Stomach (tissue), 4 donors: ENCODE data around the gene ACR.

Experiments
- EP300 ChIP-seq: sonication (generic); formaldehyde crosslinking; IDR thresholded peaks from one replicate; pipeline ENCODE4 v1.6.1; 2017; ENCODE audit warnings: antibody characterized with exemption
- TF ChIP-seq, protein P1 (sequence below), 7 experiments: fragments of 450-650 bp in 4 of 7; fragments of 200-600 bp in 3 of 7; sonication (generic) in 3 of 7; IDR thresholded peaks; one replicate each; pipeline ENCODE4 v1.5.1; 2016 to 2019; ENCODE audit warnings: antibody characterized with exemption in 7 of 7, control low read depth in 2 of 7, mild to moderate bottlenecking in 1 of 7

DNA sequence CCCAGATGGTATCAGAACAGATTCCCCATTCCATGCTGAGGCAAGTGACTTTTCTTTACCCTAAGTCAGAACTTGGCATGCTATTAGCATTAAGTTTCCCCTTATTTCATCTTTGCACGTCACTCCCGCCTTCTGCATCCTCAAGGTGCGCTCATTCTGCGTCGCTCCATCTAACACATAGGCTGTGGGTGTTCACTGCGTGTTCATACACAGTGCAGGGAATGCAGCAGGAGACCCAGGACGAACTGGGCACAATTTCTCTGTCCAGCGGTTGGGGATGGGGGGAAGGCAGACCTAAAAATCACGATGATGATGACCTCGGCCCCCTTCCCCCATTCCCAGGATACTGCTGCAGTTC, 19.7 kb upstream of the ACR start:
- TF ChIP-seq, protein P1, sequence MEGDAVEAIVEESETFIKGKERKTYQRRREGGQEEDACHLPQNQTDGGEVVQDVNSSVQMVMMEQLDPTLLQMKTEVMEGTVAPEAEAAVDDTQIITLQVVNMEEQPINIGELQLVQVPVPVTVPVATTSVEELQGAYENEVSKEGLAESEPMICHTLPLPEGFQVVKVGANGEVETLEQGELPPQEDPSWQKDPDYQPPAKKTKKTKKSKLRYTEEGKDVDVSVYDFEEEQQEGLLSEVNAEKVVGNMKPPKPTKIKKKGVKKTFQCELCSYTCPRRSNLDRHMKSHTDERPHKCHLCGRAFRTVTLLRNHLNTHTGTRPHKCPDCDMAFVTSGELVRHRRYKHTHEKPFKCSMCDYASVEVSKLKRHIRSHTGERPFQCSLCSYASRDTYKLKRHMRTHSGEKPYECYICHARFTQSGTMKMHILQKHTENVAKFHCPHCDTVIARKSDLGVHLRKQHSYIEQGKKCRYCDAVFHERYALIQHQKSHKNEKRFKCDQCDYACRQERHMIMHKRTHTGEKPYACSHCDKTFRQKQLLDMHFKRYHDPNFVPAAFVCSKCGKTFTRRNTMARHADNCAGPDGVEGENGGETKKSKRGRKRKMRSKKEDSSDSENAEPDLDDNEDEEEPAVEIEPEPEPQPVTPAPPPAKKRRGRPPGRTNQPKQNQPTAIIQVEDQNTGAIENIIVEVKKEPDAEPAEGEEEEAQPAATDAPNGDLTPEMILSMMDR (IDR thresholded peaks at IDR 0.05) = no peak
- no peak for TF ChIP-seq EP300
